H9 (cell line): ENCODE measurements around the gene NSD1. TPM values are rescaled to one million over a fixed set of nuclear protein-coding genes. Genes with fewer than 3 reads are reported as not detected.

Source experiments
- DNase-seq: peaks from one replicate; pipeline ENCODE4 v3.0.0-alpha.2; 2017
- H2AFZ ChIP-seq: one replicate; pipeline ENCODE4 v1.6.1; 2013; ENCODE audit warnings: mild to moderate bottlenecking, low read length, control low read depth, moderate library complexity
- H2AK5ac ChIP-seq: 2 replicates; pipeline ENCODE4 v1.6.1; 2013; ENCODE audit warnings: low read length, control low read depth, mixed read lengths; ENCODE audit not compliant: insufficient read length
- H2BK120ac ChIP-seq: one replicate; pipeline ENCODE4 v1.6.1; 2013; ENCODE audit warnings: low read depth, mild to moderate bottlenecking, low read length, control low read depth, inconsistent platforms; ENCODE audit not compliant: poor library complexity, severe bottlenecking
- H2BK12ac ChIP-seq: 2 replicates; pipeline ENCODE4 v1.6.1; 2013; ENCODE audit warnings: low read length, control low read depth, mixed read lengths, low read depth; ENCODE audit not compliant: insufficient read length
- H2BK15ac ChIP-seq: 2 replicates; pipeline ENCODE4 v1.6.1; 2013; ENCODE audit warnings: low read depth, low read length, control low read depth
- H2BK20ac ChIP-seq: one replicate; pipeline ENCODE4 v1.6.1; 2013; ENCODE audit warnings: low read depth, mild to moderate bottlenecking, low read length, control low read depth, inconsistent platforms; ENCODE audit not compliant: poor library complexity, severe bottlenecking
- H2BK5ac ChIP-seq: 2 replicates; pipeline ENCODE4 v1.6.1; 2013; ENCODE audit warnings: low read length, control low read depth, mixed read lengths; ENCODE audit not compliant: insufficient read length
- H3K14ac ChIP-seq: 2 replicates; pipeline ENCODE4 v1.6.1; 2013; ENCODE audit warnings: low read length, control low read depth; ENCODE audit not compliant: insufficient read depth
- H3K18ac ChIP-seq: 2 replicates; pipeline ENCODE4 v1.6.1; 2013; ENCODE audit warnings: low read depth, mild to moderate bottlenecking, mixed read lengths, low read length, control low read depth; ENCODE audit not compliant: insufficient read length
- H3K23ac ChIP-seq: 2 replicates; pipeline ENCODE4 v1.6.1; 2013; ENCODE audit warnings: low read length, control low read depth, mixed read lengths, low read depth; ENCODE audit not compliant: insufficient read length
- H3K23me2 ChIP-seq: 2 replicates; pipeline ENCODE4 v1.6.1; 2013; ENCODE audit warnings: low read depth, mild to moderate bottlenecking, mixed read lengths, low read length, control low read depth; ENCODE audit not compliant: insufficient read length, poor library complexity, severe bottlenecking
- H3K27ac ChIP-seq: 2 replicates; pipeline ENCODE4 v1.5.1; 2013; ENCODE audit warnings: low read length, control low read depth, mixed read lengths, low read depth; ENCODE audit not compliant: insufficient read length
- H3K27me3 ChIP-seq: 2 replicates; pipeline ENCODE4 v1.6.1; 2013; ENCODE audit warnings: low read length, control low read depth, inconsistent platforms; ENCODE audit not compliant: insufficient read depth
- H3K4ac ChIP-seq: 2 replicates; pipeline ENCODE4 v1.6.1; 2013; ENCODE audit warnings: low read depth, mild to moderate bottlenecking, control low read depth, inconsistent platforms, low read length, moderate library complexity
- H3K4me1 ChIP-seq: 2 replicates; pipeline ENCODE4 v1.6.1; 2013; ENCODE audit warnings: low read length, control low read depth, inconsistent platforms; ENCODE audit not compliant: insufficient read depth
- H3K4me2 ChIP-seq: 2 replicates; pipeline ENCODE4 v1.6.1; 2013; ENCODE audit warnings: low read length, control low read depth, mixed read lengths; ENCODE audit not compliant: insufficient read length, insufficient read depth
- H3K56ac ChIP-seq: 2 replicates; pipeline ENCODE4 v1.6.1; 2013; ENCODE audit warnings: low read depth, mild to moderate bottlenecking, mixed read lengths, low read length, control low read depth; ENCODE audit not compliant: insufficient read length
- H3K79me1 ChIP-seq: 2 replicates; pipeline ENCODE4 v1.6.1; 2013; ENCODE audit warnings: low read depth, mild to moderate bottlenecking, moderate library complexity, low read length, control low read depth, inconsistent platforms; ENCODE audit not compliant: insufficient read depth, poor library complexity, severe bottlenecking
- H3K79me2 ChIP-seq: 2 replicates; pipeline ENCODE4 v1.6.1; 2013; ENCODE audit warnings: low read length, control low read depth, inconsistent platforms; ENCODE audit not compliant: insufficient read depth
- H3K9ac ChIP-seq: 2 replicates; pipeline ENCODE4 v1.6.1; 2013; ENCODE audit warnings: low read length, control low read depth, mixed read lengths; ENCODE audit not compliant: insufficient read length; ENCODE audit errors: extremely low read depth
- H3K9me3 ChIP-seq: one replicate; pipeline ENCODE4 v1.6.1; 2013; ENCODE audit warnings: low read depth, low read length, inconsistent platforms; ENCODE audit not compliant: control insufficient read depth
- H3T11ph ChIP-seq: one replicate; pipeline ENCODE4 v1.6.1; 2013; ENCODE audit warnings: mild to moderate bottlenecking, low read length, control low read depth, inconsistent platforms
- H4K20me1 ChIP-seq: one replicate; pipeline ENCODE4 v1.6.1; 2013; ENCODE audit not compliant: control insufficient read depth, insufficient read length, insufficient read depth
- H4K5ac ChIP-seq: 2 replicates; pipeline ENCODE4 v1.6.1; 2013; ENCODE audit warnings: low read depth, mild to moderate bottlenecking, mixed read lengths, low read length, control low read depth; ENCODE audit not compliant: insufficient read length
- H4K8ac ChIP-seq: replicated peaks from 2 replicates; pipeline ENCODE4 v1.6.1; 2013; ENCODE audit warnings: low read length, control low read depth, mixed read lengths, low read depth; ENCODE audit not compliant: insufficient read length
- H4K91ac ChIP-seq: 2 replicates; pipeline ENCODE4 v1.6.1; 2013; ENCODE audit warnings: low read depth, mild to moderate bottlenecking, moderate library complexity, mixed read lengths, low read length, control low read depth; ENCODE audit not compliant: insufficient read length
- H3K27ac Mint-ChIP-seq, 3 experiments: 2 replicates in 2 of 3; 3 replicates in 1 of 3; pipeline ENCODE4 v1.8.0; 2020 to 2021; ENCODE audit warnings: mixed read lengths in 3 of 3, mild to moderate bottlenecking in 1 of 3, moderate library complexity in 1 of 3
- H3K27me3 Mint-ChIP-seq: 2 replicates; pipeline ENCODE4 v1.8.0; 2021; ENCODE audit warnings: low read depth, mild to moderate bottlenecking, moderate library complexity, mixed read lengths
- H3K36me3 Mint-ChIP-seq, 3 experiments: 2 replicates in 2 of 3; 3 replicates in 1 of 3; pipeline ENCODE4 v1.8.0; 2020 to 2021; ENCODE audit warnings: low read depth in 3 of 3, mixed read lengths in 3 of 3; ENCODE audit not compliant: insufficient read depth in 1 of 3
- H3K4me1 Mint-ChIP-seq, 2 experiments: 2 replicates each; pipeline ENCODE4 v1.8.0; 2020; ENCODE audit warnings: mixed read lengths in 2 of 2
- H3K4me3 Mint-ChIP-seq, 2 experiments: 2 replicates in 1 of 2; 3 replicates in 1 of 2; pipeline ENCODE4 v1.8.0; 2020 to 2021; ENCODE audit warnings: mild to moderate bottlenecking in 2 of 2, mixed read lengths in 2 of 2, moderate library complexity in 1 of 2
- H3K9me3 Mint-ChIP-seq, 2 experiments: 2 replicates in 1 of 2; 3 replicates in 1 of 2; pipeline ENCODE4 v1.8.0; 2020; ENCODE audit warnings: mild to moderate bottlenecking in 2 of 2, mixed read lengths in 2 of 2, moderate library complexity in 1 of 2
- WGBS: extraction: QIAGEN DNeasy Blood & Tissue Kit; methylation state at CpG from one replicate; pipeline ENCODE4 v1.1.7; 2013; ENCODE audit warnings: missing lambda C conversion rate, low lambda C conversion rate, mixed read lengths; ENCODE audit not compliant: insufficient read length; ENCODE audit errors: extremely low coverage; 5-methylcytosine and 5-hydroxymethylcytosine counted together
- total RNA-seq: library from RNA; stranded (reverse); gene quantifications from 2 replicates; pipeline ENCODE4 v1.2.1, GENCODE V29; 2021
- TF ChIP-seq, protein P1 (sequence below): fragments of 200-600 bp; sonication (generic); conservative IDR thresholded peaks from 3 replicates; pipeline ENCODE4 v1.8.0; 2021; ENCODE audit warnings: antibody characterized with exemption, mild to moderate bottlenecking

The NSD1 gene
- total RNA-seq, 1 experiment from 2014 or later = 213 TPM

DNA sequence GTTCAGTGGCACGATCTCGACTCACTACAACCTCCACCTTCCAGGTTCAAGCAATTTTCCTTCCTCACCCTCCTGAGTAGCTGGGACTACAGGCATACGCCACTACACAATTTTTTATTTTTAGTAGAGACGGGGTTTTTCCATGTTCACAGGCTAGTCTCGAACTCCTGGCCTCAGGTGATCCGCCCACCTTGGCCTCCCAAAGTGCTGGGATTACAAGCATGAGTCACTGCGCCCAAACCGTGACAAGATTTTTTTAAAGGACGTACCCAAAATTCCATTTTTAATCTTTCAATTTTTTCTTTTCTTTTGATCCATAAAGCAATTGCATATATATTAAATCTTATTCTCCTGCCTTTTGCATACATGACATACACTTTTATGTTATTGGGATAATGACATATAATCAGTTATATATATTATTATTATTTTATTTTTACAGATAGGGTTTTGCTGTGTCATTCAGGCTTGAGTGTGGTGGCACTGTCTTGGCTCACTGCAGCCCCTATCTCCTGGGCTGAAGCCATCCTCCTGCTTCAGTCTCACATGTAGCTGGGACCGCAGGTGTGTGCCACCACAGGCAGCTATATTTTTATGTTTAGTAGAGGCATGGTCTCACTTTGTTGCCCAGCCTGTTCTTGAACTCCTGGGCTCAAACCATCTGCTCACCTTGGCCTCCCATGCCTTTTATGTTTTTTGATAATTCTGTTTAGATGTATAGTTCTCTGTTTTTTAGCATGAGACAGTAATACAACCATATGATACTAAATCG, 98.1 kb downstream of the NSD1 start:
- Mint-ChIP-seq H3K4me3 (no peak overlapping the region), H3K4me1 (peaks cover 0 to 4% of the 10 kb centered on the region in 2 experiments; a peak in 1 of 4 replicates), H3K27me3 (no peaks in the 10 kb centered on the region), H3K9me3 (no peaks in the 10 kb centered on the region), H3K36me3 (peaks cover 8 to 44% (median 42%) of the 10 kb centered on the region in 3 experiments), H3K27ac (peak overlapping the region in 2 of 3 experiments; percentile 34 to 81; a peak in 5 of 7 replicates)
- no peak overlapping the region for H4K5ac ChIP-seq
- no peaks in the 10 kb centered on the region for H3K23me2 ChIP-seq
- H4K20me1 ChIP-seq = no peaks in the 10 kb centered on the region
- DNase-seq = no peak
- no peak overlapping the region for H3K23ac ChIP-seq
- no peak overlapping the region for H3K4ac ChIP-seq
- H3K56ac ChIP-seq = no peak overlapping the region
- no peak overlapping the region for H2BK12ac ChIP-seq
- no peaks in the 10 kb centered on the region for H3K27me3 ChIP-seq
- no peak overlapping the region for H3K18ac ChIP-seq
- H4K91ac ChIP-seq = no peak overlapping the region
- H4K8ac ChIP-seq = no peak overlapping the region
- TF ChIP-seq, protein P1, sequence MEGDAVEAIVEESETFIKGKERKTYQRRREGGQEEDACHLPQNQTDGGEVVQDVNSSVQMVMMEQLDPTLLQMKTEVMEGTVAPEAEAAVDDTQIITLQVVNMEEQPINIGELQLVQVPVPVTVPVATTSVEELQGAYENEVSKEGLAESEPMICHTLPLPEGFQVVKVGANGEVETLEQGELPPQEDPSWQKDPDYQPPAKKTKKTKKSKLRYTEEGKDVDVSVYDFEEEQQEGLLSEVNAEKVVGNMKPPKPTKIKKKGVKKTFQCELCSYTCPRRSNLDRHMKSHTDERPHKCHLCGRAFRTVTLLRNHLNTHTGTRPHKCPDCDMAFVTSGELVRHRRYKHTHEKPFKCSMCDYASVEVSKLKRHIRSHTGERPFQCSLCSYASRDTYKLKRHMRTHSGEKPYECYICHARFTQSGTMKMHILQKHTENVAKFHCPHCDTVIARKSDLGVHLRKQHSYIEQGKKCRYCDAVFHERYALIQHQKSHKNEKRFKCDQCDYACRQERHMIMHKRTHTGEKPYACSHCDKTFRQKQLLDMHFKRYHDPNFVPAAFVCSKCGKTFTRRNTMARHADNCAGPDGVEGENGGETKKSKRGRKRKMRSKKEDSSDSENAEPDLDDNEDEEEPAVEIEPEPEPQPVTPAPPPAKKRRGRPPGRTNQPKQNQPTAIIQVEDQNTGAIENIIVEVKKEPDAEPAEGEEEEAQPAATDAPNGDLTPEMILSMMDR = no peak
- no peak overlapping the region for H2BK5ac ChIP-seq
- no peak overlapping the region for H3K9ac ChIP-seq
- H2AK5ac ChIP-seq = no peak overlapping the region
- no peak overlapping the region for H2BK120ac ChIP-seq
- no peak overlapping the region for H3T11ph ChIP-seq
- H3K4me2 ChIP-seq = no peak overlapping the region
- no peak overlapping the region for H3K14ac ChIP-seq
- WGBS = 100% methylated on average over 1 of the region's 11 CpGs
- no peak overlapping the region for H2BK15ac ChIP-seq
- H3K4me1 ChIP-seq = no peaks in the 10 kb centered on the region
- H3K27ac ChIP-seq = no peak overlapping the region
- peaks cover 18% of the 10 kb centered on the region; the same call in 1 of the 2 replicates for H3K79me2 ChIP-seq
- peaks cover 9% of the 10 kb centered on the region for H3K79me1 ChIP-seq
- H2BK20ac ChIP-seq = no peak overlapping the region
- no peak overlapping the region for H2AFZ ChIP-seq
- H3K9me3 ChIP-seq = no peaks in the 10 kb centered on the region
